ENCODE data around the gene FHIT.

Gene FHIT

GRCh38 chr3:60867200-60867599 is 384.1 kb downstream of the FHIT start:
- in situ Hi-C loops (cut with MboI; ENCODE audit: low sequenced_read_pairs) = no loop called here

GRCh38 chr3:60856257-60857046 is 394.8 kb downstream of the FHIT start:
- in situ Hi-C loops (cut with MboI; ENCODE audit: low sequenced_read_pairs) = no loop called here

GRCh38 chr3:60855250-60855649 is 396.0 kb downstream of the FHIT start:
- in situ Hi-C loops (cut with MboI; ENCODE audit: low sequenced_read_pairs) = no loop called here

GRCh38 chr3:60854791-60855190 is 396.5 kb downstream of the FHIT start:
- in situ Hi-C loops (cut with MboI; ENCODE audit: low sequenced_read_pairs) = no loop called here

- in situ Hi-C loops (cut with MboI; ENCODE audit: low sequenced_read_pairs) = no loop called here
These were observed 403.5 kb downstream of the FHIT start for GRCh38 chr3:60847791-60848190.

- in situ Hi-C loops (cut with MboI; ENCODE audit: low sequenced_read_pairs) = no loop called here
These were observed 407.0 kb downstream of the FHIT start for GRCh38 chr3:60844256-60844655.

GRCh38 chr3:60841355-60841754 is 409.9 kb downstream of the FHIT start:
- in situ Hi-C loops (cut with MboI; ENCODE audit: low sequenced_read_pairs) = no loop called here

- in situ Hi-C loops (cut with MboI; ENCODE audit: low sequenced_read_pairs) = no loop called here
These were observed 412.0 kb downstream of the FHIT start for GRCh38 chr3:60839246-60839645.

- in situ Hi-C loops (cut with MboI; ENCODE audit: low sequenced_read_pairs) = no loop called here
These were observed 415.5 kb downstream of the FHIT start for GRCh38 chr3:60835796-60836195.

GRCh38 chr3:60829058-60829457 is 422.2 kb downstream of the FHIT start:
- in situ Hi-C loops (cut with MboI; ENCODE audit: low sequenced_read_pairs) = no loop called here

- in situ Hi-C loops (cut with MboI; ENCODE audit: low sequenced_read_pairs) = no loop called here
These were observed 423.6 kb downstream of the FHIT start for GRCh38 chr3:60827666-60828065.

GRCh38 chr3:60826511-60826910 is 424.7 kb downstream of the FHIT start:
- in situ Hi-C loops (cut with MboI; ENCODE audit: low sequenced_read_pairs) = no loop called here

GRCh38 chr3:60812502-60812901 is 438.8 kb downstream of the FHIT start:
- in situ Hi-C loops (cut with MboI; ENCODE audit: low sequenced_read_pairs) = no loop called here

- in situ Hi-C loops (cut with MboI; ENCODE audit: low sequenced_read_pairs) = no loop called here
These were observed 440.4 kb downstream of the FHIT start for GRCh38 chr3:60810881-60811280.

GRCh38 chr3:60809857-60810610 is 441.2 kb downstream of the FHIT start:
- in situ Hi-C loops (cut with MboI; ENCODE audit: low sequenced_read_pairs) = no loop called here

- in situ Hi-C loops (cut with MboI; ENCODE audit: low sequenced_read_pairs) = no loop called here
These were observed 447.8 kb downstream of the FHIT start for GRCh38 chr3:60803216-60804173.

- in situ Hi-C loops (cut with MboI; ENCODE audit: low sequenced_read_pairs) = no loop called here
These were observed 449.9 kb downstream of the FHIT start for GRCh38 chr3:60801307-60801706.

GRCh38 chr3:60798456-60798855 is 452.8 kb downstream of the FHIT start:
- in situ Hi-C loops (cut with MboI; ENCODE audit: low sequenced_read_pairs) = no loop called here

GRCh38 chr3:60792249-60792852 is 458.9 kb downstream of the FHIT start:
- in situ Hi-C loops (cut with MboI; ENCODE audit: low sequenced_read_pairs) = no loop called here

- in situ Hi-C loops (cut with MboI; ENCODE audit: low sequenced_read_pairs) = no loop called here
These were observed 463.1 kb downstream of the FHIT start for GRCh38 chr3:60788185-60788584.

- in situ Hi-C loops (cut with MboI; ENCODE audit: low sequenced_read_pairs) = no loop called here
These were observed 469.3 kb downstream of the FHIT start for GRCh38 chr3:60781935-60782334.

Data from HL-60/S4 treated with retinoic acid at 250 ng/mL for 4 days and 3 days (cell line).